ENCODE measurements around the gene PNMA6F.
A peak's percentile ranks its signal among the peaks of the same experiment; 100 is the strongest.
"Not testable (repeated sequence)": the region's sequence is repeated elsewhere in the genome, so short reads cannot be mapped to it uniquely, and the experiment has no call there.

Gene PNMA6F

DNA sequence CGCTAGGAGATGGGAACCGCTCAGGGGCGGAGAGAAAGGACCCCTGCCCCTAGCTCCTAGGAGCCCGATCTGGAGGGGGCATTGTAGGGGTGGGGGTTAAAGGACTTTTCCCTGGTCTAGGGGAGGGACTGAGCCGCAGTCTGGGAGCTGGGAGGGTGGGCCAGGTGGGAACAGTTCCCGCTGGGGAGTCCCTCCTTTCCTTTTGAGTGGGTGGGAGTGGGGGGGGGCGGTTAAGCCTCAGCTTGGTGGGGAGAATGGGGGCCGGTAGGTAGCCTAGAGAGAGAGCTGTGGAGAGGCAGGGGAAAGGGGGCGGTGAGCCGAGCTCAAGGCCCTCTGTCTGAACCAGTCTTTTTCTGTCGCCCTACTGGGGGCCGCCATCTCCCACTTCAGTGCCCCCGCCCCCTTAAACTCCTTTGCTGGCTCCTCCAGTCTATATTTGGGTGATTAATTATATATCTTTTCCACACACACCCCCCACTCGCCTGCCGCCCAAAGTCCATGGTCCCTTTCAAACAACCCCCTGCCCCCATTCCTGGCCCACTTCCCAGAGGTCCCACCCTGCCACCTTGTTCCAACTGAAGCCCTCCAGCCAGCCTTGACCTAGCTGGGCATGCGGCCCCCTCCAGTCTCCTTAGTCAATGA, 13.2 kb upstream of the PNMA6F start:
- no peak for DNase-seq (ENCODE audit: low spot score)

DNA sequence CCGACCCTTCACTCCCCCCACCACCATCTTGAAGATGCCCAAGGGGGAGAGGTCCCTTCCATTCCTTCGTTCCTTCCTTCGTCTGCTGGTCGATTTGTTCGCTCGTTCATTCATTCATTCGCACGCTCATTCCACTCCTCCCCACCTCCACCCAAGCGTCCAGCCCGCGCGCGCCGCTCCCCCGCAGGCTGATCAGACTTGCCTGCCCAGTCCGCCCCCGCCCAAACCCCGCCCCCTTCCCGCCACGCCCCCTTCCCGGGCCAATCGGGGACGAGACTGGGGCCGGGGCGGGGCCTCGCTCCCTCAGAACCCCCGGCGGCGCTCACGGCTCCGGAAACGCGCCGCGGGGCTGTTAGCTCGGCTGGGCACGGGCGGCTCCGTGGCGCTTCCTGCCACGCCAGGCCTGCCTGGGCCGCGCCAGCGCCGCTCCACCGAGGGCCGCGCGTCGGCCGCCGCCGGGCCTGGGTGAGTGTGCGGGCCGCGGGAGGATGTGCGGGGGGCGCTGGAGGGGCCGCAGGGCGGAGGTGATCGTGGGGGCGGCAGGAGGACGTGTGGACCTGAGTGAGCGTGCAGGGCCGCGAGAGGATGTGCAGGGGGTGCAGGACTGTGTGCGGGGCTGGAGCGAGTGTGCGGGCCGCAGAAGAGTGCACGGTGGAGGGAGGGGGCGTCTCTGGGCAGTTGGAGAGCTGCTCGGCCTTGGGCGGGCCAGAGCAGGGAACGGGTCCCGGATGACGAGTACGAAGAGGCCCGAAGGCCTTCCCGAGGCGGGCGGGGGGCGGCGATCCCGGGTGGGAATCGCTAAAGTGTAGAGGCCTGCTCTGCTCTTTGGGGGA, 12.5 kb upstream of the PNMA6F start, which contains the start of gene ZNF275:
ZNF275 (plus strand) TSS at position 333 of the 833 bp plus-strand sequence. CDS start 2,527 bp downstream, outside the sequence.
- DNase-seq (ENCODE audit: low spot score): peak; percentile 74

DNA sequence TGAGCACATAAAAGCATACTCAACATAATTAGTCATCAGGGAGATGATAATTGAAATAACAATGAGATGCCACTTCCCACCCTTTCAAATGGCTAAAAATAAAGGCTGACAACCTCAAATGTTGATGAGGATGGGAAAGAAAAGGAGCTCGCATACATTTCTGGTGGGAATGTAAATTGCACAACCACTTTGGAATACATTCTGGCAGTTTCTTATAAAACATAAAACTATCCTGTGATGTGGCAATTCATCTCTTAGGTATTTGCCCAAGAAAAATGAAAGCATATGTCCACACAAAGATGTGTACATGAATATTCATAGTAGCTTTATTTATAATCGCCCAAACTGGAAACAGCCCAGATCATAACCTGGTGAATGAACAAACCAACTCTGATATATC, 11.7 kb upstream of the PNMA6F start:
- no peak for DNase-seq (ENCODE audit: low spot score)

DNA sequence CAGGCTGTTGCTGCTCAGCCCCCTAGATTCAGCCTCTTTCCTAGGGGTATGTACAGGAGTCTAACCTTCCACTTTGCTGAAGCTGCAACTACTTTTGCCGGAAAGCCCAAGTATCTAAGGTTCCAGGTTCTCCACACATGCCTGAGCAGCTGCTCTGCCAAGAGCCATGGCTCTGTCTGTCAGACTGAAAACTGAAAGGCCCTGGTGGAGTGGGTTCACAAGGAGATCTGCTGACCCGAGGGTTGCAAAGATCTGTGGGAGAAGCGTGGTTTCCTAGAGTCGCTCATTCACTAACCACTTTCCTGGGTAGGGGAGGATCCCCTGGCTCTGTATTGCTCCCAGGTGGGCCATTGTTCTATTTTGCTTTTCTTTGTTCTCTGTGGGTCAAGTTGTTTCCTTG, 6.0 kb upstream of the PNMA6F start:
- no peak for DNase-seq (ENCODE audit: low spot score)

DNA sequence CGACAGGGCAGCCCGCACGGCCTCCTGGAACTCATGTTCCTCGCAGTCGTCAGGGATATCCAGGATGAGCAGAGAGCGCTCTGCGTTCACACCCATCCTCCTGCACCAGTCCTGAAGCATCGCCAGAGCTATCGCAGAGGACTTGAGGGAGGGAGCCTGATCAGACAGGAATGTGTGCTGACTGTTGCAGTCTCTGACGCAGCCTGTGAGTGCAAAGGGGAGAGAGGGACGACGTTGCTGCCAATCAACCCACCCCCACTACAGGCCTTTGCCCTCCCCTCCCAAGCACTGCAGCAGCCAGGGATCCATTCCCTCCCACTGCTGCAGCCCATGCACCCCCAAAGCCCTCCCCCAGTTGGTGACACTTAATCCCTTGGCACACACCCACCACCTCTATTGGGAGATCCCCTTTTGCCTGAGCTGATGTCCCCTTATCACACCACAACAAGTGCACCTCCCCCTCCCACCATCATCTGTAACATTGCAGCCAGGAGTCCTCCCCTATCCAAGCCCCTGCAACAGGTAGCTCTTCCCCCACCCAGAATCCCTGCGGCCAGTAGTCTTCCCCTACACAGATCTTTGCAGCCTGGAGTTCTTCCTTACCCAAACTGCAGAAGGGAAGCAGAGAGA, 897 bp downstream of the PNMA6F start:
- no peak for DNase-seq (ENCODE audit: low spot score)

DNA sequence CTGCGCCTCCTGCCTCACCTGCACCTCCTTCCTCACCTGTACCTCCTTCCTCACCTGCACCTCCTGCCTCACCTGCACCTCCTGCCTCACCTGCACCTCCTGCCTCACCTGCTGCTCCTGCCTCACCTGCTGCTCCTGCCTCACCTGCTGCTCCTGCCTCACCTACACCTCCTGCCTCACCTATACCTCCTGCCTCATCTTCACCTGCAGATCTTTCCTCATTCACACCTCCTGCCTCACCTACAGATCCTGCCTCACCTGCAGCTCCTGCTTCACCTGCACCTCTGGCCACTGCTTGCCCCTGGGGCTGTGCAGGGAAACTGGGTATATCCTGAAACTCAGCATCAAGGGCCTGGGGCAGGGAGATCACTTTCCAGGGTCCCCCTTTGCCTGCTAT, 1.5 kb downstream of the PNMA6F start:
- not testable (repeated sequence) for DNase-seq (ENCODE audit: low spot score)

DNA sequence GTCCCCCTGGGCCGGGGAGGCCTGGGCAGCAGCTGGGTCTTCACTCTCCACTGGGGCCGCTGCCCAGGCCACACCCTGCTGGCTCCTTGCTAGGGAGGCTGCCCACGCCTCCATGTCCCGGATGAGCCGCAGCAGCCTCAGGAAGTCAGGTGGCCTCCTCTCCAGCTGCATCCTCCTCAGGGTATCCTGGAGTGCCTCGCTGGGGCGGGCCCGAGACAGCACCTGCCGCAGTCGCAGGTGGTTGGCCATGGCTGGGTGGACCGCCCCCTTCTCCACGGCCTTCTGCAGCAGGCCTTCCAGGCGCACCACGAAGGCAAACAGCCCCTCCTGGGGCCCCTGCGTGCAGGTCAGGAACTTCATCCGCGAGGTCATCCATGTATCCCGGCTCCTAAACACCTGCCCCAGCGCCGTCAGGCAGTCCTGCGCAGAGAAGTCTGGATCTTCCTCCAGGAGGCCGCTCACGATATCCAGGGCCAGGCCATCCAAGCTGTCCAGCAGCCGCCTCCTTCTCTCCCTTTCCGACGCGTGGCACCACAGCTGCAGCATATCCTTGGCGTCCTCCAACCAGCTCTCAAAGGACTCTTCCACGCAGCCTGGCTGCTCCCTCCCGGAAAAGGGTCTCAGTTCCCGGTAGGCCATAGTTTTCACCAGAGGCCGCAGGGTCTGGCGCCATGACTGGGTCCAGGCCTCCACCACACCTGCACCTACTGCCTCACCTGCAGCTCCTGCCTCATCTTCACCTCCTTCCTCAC, 2.1 kb downstream of the PNMA6F start:
- DNase-seq (ENCODE audit: low spot score): no peak

DNA sequence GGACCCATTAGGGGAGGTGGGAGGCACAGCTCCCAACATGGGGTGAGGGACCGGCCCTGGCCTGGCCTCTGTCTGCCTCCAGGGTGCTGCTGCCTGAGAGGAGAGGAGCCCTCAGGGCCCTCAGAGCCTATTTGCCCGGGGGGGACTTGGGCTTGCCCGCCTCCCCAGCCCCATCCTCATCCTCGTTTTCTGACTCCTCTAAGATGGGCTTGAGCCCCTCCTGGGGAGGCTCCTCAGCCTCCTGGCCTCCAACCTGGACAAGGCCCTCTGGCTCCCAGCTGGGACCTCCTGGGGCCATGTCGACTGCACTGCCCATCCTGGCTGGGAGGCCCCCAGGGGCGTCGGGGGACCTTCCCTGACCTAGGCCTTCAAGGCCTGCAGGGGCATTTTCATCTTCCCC, 2.8 kb downstream of the PNMA6F start:
- no peak for DNase-seq (ENCODE audit: low spot score)

DNA sequence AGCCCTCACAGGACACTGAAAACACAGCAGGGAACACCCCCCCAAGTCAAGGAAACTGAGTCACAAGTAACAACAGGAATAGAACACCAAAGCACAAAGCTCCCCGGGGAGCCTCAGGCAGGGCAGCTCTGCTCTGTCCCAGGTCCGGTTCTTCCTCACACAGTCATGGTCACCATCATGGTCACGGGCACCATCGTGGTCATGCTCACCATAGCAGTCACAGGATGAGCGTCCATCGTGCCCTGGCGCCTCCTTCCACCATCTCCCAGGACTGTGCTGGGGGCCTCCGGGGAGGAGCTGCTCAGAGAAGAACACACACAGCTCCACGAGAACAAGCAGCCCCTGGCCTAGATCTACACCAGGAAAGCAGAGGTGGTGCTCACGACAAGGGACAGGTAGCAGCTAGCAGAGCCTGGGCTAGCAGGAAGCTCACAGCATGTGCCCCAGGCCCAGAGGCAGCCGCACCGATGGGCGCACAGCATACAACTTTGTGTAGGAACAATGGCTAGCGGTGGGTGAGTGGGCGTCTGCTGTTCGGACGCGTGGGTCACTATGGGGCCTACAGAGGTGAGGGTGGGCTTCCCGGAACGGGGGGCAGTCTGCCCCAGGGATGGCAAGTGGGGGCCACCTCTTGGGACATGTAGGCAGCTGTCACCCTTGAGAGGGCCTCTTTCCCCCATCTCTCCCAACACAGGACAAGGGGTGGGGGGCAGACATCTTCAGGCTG, 3.4 kb downstream of the PNMA6F start:
- no peak for DNase-seq (ENCODE audit: low spot score)

DNA sequence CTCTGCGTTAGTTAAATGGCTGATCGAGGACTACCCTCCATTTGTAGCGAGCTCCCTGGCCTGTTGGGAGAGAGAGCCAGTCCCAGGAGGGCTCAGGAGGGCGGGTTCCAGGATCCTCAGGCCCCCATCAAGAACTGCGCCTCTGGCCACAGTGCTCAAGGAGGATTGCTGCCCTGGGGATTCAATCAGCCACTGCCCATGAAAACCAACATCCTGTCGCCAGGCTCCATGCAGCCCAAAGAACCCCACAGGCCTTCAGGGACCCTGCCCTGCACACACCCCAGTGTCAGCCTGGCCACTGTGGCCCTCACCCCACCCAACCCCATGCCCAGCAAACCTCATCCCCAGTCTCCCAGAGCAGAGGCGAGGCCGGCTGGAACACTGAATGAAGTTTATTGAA, 4.3 kb downstream of the PNMA6F start:
- no peak for DNase-seq (ENCODE audit: low spot score)

DNA sequence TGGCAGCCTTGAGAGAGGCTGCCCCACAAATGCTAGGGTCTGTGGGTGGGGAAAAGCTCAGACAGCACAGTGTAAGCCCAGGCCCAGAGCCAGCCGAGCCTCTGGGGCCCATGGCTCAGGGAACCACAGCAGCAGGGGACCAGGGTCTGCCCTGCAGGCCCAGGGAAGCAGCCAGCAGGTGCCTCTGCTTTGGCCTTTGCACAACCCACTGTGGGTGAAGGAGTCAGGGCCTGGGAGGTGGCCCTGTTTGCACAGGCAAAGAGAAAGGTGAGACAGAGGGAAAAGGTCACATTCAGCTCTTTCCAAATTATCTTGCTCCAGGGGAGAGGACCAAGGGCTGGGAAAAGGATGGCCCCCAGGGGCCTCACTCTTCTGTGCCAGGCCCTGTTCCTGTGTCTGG, 8.7 kb downstream of the PNMA6F start:
- DNase-seq (ENCODE audit: low spot score): no peak

DNA sequence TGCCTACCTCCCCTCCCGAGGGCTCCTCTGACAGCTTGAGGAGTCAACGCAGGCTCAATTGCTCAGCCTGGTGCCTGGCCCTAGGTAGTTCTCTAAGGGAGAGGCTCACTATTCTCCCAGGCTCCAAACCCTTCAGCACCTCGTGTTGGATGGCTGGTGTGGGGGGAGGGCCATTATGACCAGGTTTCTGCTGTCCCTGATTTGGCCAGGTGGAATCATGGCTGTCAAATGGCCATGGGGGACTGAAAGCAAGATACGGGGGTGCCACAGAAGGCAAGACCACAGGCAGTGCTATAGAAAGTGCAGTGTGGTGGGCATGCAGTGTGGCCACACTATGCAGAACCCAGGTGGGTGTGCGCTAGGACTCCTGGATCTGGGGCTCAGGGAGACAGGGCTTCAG, 9.5 kb downstream of the PNMA6F start:
- no peak for DNase-seq (ENCODE audit: low spot score)

DNA sequence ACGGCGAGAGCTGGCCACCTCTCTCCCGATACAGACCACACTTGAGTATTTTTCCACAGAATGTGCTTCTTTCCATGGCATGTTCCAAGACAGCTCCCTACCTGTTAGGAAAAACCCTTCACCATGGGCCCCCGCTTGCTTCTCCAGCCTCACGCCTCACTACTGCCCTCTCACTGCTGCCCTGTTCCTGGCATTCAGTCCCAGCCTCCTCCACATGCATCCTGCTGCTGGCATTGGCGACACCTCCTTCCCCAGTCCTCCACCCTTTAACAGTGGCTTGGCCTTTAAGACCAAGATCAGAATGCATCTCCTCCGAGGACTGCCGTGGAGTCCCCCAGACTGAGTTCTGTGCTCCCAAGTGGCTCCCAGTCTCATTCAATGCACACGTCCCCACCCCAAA, 10.7 kb downstream of the PNMA6F start:
- DNase-seq (ENCODE audit: low spot score): no peak

DNA sequence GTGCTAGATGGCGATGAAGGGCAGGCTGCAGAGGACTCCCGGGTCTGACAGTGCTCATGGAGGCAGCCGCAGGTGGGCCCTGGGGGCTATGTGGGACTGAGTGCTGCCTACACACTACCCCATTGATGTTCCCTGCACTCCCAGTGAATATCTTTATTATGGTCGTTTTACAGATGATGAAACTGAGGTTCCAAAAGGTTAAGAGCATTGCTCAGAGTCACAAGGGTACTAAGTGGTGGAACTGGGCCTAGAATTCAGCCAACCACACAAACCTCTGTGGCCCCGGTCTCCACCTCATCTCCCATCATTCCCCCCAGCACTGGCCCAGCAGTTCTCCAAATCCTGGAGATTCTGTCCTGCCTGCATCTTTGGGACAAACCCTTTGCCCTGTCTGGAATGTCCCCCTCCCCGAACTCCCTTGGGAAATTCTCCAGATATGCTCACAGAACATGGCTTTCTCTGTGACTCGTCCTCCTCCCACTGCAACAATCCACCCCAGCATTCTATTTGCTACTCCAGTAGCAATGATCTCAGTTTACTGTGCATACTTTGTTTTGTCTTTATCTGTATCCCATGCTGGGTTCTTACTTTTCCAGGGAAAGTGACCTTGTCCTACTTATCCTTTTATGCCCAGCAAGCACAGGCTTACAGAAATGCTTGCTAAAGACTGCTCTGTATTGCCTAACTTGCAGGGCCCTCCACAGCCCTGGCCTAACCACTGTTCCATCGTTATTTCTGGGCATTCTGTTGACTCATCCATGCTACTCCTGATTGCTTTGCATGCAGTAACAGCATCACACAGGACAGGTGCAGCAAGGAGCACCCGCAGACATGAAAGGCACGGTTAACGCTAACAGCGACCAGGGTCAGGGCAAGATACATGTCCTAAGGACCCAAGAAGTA, 14.0 kb downstream of the PNMA6F start:
- DNase-seq (ENCODE audit: low spot score): no peak

DNA sequence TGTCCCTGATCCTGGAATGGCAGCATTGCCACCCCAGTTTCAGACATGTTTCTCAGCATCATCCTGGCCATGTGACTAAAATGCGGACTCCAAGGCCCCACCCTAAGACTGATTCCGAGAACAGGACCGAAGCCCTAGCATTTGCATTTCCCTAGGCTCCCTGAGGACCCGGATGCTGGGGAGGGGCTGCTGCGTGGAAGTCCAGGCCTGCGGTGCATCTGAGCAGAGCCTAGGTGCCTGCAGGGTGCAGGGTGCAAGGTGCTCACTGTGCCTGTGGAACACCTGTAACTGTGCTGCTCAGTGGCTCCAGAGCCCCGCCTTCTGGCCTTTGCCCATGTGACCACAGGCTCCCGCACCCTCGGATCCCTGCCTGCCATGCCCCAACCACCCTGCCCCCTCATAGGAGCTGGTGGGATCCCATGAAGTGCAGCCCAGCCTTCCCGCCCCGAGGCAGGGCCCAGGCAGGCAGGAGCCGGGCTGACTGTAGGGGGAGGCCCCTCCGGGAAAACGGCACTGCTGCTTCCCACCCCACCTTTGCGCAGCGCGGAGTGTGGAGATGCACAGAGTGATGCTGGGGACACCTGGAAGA, 14.9 kb downstream of the PNMA6F start:
- DNase-seq (ENCODE audit: low spot score): no peak

DNA sequence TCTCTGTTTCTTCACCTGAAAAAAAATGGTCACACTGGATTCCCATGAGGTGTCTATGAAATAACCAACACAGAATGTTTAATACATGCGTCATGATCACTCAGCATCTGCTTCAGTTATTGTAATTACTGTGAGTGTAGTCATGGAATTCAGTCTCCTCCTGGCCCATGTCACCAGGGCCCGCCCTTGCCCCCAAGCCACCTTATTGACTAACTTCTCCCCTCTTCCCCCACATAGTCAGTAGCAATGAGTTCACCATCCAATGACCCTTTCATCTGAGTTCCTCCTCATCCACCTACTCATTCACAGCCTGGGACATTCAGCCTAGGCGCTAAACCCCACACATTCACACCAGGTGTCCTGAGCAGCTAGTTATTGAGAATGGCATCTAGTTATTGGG, 15.6 kb downstream of the PNMA6F start:
- DNase-seq (ENCODE audit: low spot score): no peak

DNA sequence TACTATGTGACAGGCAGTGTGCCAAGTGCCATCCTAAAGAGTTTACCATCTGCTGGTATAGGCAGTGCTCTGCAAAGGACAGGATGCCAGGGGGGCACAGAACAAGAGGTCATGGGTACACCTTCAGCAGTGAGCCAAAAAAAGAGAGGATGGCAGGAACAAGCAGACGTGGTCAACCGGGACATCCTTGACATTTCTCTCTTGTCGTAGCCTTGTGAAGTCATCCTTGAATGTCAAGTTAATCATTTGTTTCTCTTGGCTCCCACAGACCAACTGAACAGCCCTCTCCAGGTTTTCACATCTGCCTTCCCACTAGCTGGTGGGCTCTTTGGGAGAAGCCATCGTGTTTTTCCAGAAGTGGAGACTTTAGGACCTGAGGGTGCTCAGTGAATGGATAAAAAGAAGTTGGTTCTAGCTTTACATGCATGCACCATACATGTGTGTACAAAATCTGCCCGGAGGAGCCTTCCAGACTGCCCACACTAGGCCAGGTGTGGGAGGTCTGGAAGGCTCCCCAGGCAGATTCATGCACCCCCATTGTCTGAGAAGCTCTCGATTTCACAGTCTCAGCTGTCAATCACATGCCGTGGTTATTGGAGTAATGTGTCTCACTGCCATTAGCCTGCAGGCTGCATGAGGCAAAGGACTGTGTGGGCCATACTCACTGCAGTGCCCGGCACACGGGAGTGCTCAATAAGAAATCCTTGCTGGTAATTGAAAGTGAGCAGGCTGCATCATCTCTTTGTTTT, 16.4 kb downstream of the PNMA6F start:
- no peak for DNase-seq (ENCODE audit: low spot score)

DNA sequence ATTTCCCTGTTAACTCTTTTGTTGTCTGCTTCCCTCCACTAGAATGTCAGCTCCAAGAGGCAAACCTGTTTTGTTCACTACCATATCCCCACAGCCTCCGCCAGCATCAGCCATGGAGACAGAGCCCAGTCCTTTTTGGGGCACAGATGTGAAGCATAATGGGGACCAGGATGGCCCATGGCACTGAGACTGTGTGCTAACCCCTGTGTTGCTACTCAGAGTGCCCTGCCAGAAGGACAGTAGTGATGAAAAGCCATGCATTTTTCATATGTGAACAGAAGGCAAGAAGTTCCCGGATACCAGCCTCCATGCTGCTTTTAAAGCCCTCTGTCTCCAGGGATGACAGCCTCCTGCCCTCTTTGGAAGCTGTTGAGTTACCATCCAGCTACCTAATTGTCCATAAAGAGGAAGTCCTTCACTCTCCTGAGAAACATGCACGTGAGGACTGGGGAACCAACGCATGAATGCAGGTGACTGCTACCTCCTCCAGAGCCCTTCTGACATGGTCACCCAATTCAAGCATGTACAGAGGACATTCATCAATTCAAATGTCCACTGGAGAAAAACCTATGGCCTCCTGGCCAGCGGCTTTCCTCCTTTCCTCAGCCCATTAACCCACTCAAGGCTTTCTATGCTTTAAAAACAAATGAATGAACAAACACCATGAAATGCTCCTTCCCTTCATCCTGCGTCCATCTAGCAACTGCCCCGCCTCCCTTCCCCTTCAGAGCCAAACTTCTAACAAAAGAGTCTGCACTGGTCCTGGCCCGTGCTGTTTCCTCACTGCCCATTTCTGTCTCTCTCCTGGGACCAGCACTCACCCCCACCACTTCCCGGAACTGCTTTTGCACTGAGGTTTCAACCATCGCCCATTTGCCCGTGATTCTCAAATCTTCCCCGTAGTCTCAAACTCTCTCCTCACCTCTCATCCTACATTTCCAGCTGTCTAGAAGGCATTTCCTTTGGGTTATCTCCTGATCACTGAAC, 18.0 kb downstream of the PNMA6F start:
- no peak for DNase-seq (ENCODE audit: low spot score)
